ENCODE results near the gene MRAS. TPM values are rescaled to one million over a fixed set of nuclear protein-coding genes. Genes with fewer than 3 reads are reported as not detected.
A peak's percentile ranks its signal among the peaks of the same experiment; 100 is the strongest.
"Not testable (repeated sequence)": the region's sequence is repeated elsewhere in the genome, so short reads cannot be mapped to it uniquely, and the experiment has no call there.

Gene MRAS
- total RNA-seq, 1 donor from 2014 or later: 349 TPM

- Histone ChIP-seq H3K27me3 (ENCODE audit: low read depth) (peaks cover 15% of the 10 kb centered on the region), H3K4me1 (no peaks in the 10 kb centered on the region), H3K27ac (replicated peaks) (no peak overlapping the region), H3K9me3 (replicated peaks) (no peaks in the 10 kb centered on the region), H3K36me3 (no peaks in the 10 kb centered on the region), H3K4me3 (no peak overlapping the region)
- intact Hi-C loops (cut with micrococcal nuclease): no loop called here
- no peak for DNase-seq
- TF ChIP-seq, protein P1, sequence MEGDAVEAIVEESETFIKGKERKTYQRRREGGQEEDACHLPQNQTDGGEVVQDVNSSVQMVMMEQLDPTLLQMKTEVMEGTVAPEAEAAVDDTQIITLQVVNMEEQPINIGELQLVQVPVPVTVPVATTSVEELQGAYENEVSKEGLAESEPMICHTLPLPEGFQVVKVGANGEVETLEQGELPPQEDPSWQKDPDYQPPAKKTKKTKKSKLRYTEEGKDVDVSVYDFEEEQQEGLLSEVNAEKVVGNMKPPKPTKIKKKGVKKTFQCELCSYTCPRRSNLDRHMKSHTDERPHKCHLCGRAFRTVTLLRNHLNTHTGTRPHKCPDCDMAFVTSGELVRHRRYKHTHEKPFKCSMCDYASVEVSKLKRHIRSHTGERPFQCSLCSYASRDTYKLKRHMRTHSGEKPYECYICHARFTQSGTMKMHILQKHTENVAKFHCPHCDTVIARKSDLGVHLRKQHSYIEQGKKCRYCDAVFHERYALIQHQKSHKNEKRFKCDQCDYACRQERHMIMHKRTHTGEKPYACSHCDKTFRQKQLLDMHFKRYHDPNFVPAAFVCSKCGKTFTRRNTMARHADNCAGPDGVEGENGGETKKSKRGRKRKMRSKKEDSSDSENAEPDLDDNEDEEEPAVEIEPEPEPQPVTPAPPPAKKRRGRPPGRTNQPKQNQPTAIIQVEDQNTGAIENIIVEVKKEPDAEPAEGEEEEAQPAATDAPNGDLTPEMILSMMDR (IDR thresholded peaks at IDR 0.05; ENCODE audit: borderline replicate concordance): peak; percentile 60
These were observed 77.8 kb downstream of the MRAS start for GRCh38 chr3:138426211-138426610.

DNA sequence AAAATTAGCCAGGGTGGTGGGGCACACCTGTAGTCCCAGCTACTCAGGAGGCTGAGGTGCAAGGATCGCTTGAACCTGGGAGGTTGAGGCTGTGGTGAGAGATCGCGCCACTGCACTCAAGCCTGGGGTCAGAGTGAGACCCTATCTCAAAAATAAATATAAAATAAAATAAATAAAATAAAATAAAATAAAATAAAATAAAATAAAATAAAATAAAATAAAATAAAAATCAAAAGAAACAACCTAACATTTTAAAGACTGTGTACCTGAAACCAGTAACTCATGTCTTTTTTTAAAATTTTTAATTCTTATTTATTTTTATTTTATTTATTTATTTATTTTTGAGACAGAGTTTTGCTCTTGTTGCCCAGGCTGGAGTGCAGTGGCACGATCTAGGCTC lies 78.4 kb downstream of the MRAS start:
- DNase-seq; intact Hi-C loops (cut with micrococcal nuclease); H3K27ac ChIP-seq (replicated peaks): not testable (repeated sequence)

DNA sequence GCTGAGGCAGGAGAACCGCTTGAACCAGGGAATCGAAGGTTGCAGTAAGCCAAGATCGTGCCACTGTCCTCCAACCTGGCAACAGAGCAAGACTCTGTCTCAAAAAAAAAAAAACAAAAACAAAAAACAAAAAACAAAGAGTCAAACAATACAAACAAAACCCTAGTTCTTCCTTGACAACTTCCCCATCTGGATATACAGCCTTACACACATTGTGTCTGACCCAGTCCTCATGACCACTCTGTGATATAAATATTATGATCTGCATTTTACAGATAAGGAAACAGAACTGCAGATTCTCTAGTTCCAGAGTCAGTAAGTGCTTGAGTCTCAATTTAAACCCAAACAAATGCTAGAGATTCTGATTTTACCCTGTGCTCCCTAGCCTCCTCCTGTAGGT lies 81.3 kb downstream of the MRAS start:
- DNase-seq: no peak
- TF ChIP-seq, protein P1 (IDR thresholded peaks at IDR 0.05; ENCODE audit: borderline replicate concordance): no peak
- intact Hi-C loops (cut with micrococcal nuclease): no loop called here
- H3K4me3 ChIP-seq: no peak overlapping the region
- H3K36me3 ChIP-seq: no peaks in the 10 kb centered on the region
- H3K9me3 ChIP-seq (replicated peaks): no peaks in the 10 kb centered on the region
- no peak overlapping the region for H3K27ac ChIP-seq (replicated peaks)
- H3K27me3 ChIP-seq (ENCODE audit: low read depth): peaks cover 49% of the 10 kb centered on the region
- H3K4me1 ChIP-seq: peaks cover 10% of the 10 kb centered on the region

More for the DNA sequence above, 78.4 kb downstream of the MRAS start:
- not testable (repeated sequence) for H3K9me3 ChIP-seq (replicated peaks); H3K4me3 ChIP-seq; H3K36me3 ChIP-seq; H3K4me1 ChIP-seq
- H3K27me3 ChIP-seq (ENCODE audit: low read depth): peaks cover 20% of the 10 kb centered on the region

GRCh38 chr3:138432576-138433240 lies 84.3 kb downstream of the MRAS start:
- intact Hi-C loops (cut with micrococcal nuclease): no loop called here
- H3K4me3 ChIP-seq: no peak overlapping the region
- TF ChIP-seq, protein P1 (IDR thresholded peaks at IDR 0.05; ENCODE audit: borderline replicate concordance): no peak
- peaks cover 76% of the 10 kb centered on the region for H3K27me3 ChIP-seq (ENCODE audit: low read depth)
- DNase-seq: no peak
- H3K36me3 ChIP-seq: no peaks in the 10 kb centered on the region
- no peak overlapping the region for H3K27ac ChIP-seq (replicated peaks)
- H3K4me1 ChIP-seq: peaks cover 22% of the 10 kb centered on the region
- no peaks in the 10 kb centered on the region for H3K9me3 ChIP-seq (replicated peaks)

DNA sequence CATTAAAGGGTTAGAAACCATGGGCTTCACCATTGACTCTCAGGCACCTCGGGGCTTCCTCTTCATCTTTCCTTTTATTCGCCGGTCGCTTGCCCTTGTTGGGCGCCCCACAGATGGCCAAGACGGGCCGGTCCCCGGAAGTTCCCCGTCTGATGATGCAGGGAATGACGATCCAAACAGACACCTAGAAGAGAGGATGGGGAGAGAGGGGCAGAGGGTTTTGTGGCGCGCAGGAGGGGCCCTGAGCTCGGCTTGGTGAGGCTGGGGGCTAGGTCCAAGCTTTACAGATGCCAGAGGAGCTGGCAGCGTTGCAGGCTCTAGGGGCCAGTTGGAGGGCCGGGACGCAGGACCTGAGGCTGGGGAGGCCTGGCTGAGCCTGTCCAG lies 85.5 kb downstream of the MRAS start:
- Histone ChIP-seq H3K36me3 (no peaks in the 10 kb centered on the region), H3K4me1 (peaks cover 22% of the 10 kb centered on the region), H3K4me3 (peak overlapping the region; percentile 71), H3K27me3 (ENCODE audit: low read depth) (peaks cover 76% of the 10 kb centered on the region), H3K27ac (replicated peaks) (no peak overlapping the region), H3K9me3 (replicated peaks) (no peaks in the 10 kb centered on the region)
- intact Hi-C loops (cut with micrococcal nuclease): no loop called here
- TF ChIP-seq, protein P1 (IDR thresholded peaks at IDR 0.05; ENCODE audit: borderline replicate concordance): no peak
- DNase-seq: no peak

- no peaks in the 10 kb centered on the region for H3K9me3 ChIP-seq (replicated peaks)
- H3K27me3 ChIP-seq (ENCODE audit: low read depth): peaks cover 76% of the 10 kb centered on the region
- H3K4me1 ChIP-seq: peaks cover 22% of the 10 kb centered on the region
- intact Hi-C loops (cut with micrococcal nuclease): no loop called here
- TF ChIP-seq, protein P1 (IDR thresholded peaks at IDR 0.05; ENCODE audit: borderline replicate concordance): no peak
- no peak within 1 kb of the TSS for H3K27ac ChIP-seq (replicated peaks)
- peak within 1 kb of the TSS; percentile 71 for H3K4me3 ChIP-seq
- DNase-seq: peak; percentile 64
- no peaks in the 10 kb centered on the region for H3K36me3 ChIP-seq
These were observed 86.0 kb downstream of the MRAS start, which contains the start of gene ESYT3 for GRCh38 chr3:138434276-138434874. ESYT3 (plus strand) TSS chr3:138434616; CDS start chr3:138434799, 183 bp downstream.
